ENCODE measurements around the gene YJU2. TPM values are rescaled to one million over a fixed set of nuclear protein-coding genes. Genes with fewer than 3 reads are reported as not detected.
"Not testable (repeated sequence)": the region's sequence is repeated elsewhere in the genome, so short reads cannot be mapped to it uniquely, and the experiment has no call there.

YJU2 gene
- polyA plus RNA-seq, 1 donor from 2014 or later: 32.6 TPM

DNA sequence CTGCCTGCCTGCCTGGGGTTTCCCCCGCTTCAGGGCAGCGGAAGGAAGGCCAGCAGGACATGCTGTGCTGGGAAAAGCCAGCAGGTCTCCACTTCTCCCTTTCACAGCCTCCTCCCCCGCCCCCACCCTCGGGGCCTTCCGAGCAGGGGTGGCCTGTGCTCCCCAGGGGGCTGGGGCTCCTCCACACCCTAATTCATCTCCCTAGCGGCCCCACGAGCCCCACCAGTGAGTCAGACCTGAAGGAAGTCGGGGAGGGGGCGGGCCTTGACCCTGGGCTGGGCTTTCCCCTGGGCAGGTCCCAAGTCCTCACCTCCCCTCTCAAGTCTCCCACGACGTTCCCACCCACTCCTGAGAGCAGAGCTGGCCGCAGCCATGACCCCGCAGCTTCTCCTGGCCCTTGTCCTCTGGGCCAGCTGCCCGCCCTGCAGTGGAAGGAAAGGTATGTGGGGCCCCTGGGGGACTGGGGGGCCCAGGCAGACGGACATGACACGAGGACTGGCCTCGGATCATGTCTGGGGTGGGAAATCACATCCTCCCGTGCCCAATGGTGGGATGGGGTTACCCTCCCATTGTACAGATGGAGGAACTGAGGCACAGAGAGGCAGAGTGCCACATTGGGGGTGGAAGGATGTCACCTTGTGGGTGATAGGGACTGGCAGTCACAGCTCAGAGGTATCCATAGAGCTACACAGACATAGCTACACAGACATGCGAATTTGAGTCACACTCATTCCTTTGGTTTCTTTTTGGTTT lies 17.5 kb upstream of the YJU2 start, which contains the start of gene EBI3:
TSS of gene EBI3 (plus strand) at position 345 of the 753 bp plus-strand sequence. CDS start at position 373, 28 bp downstream.
- no peaks in the 10 kb centered on the region for H3K79me2 ChIP-seq (replicated peaks; ENCODE audit: insufficient read depth, low read length)
- H3K27ac ChIP-seq (ENCODE audit: low read length): no peak within 1 kb of the TSS
- H3K4me3 ChIP-seq (ENCODE audit: low read length): no peak within 1 kb of the TSS
- H3K36me3 ChIP-seq (ENCODE audit: insufficient read depth, low read length): no peaks in the 10 kb centered on the region
- no peak within 1 kb of the TSS for H3K9ac ChIP-seq (ENCODE audit: low read length)
- no peaks in the 10 kb centered on the region for H4K20me1 ChIP-seq (ENCODE audit: insufficient read depth)
- no peak within 1 kb of the TSS for H2AFZ ChIP-seq (ENCODE audit: low read depth, low read length)
- no peaks in the 10 kb centered on the region for H3F3A ChIP-seq (ENCODE audit: insufficient read depth, low read length, poor library complexity, severe bottlenecking)
- H3K4me2 ChIP-seq (ENCODE audit: low read length): no peak within 1 kb of the TSS
- no peaks in the 10 kb centered on the region for H3K9me2 ChIP-seq (ENCODE audit: insufficient read depth, low read length)
- no peaks in the 10 kb centered on the region for H3K9me3 ChIP-seq (ENCODE audit: low read length)
- no peaks in the 10 kb centered on the region for H3K27me3 ChIP-seq (ENCODE audit: insufficient read depth, low read depth, low read length)
- TF ChIP-seq EP300 (conservative IDR thresholded peaks at IDR 0.05; ENCODE audit: poor library complexity, severe bottlenecking) (no peak), TAF1 (IDR thresholded peaks at IDR 0.05; ENCODE audit: low read depth) (no peak), MXI1 (conservative IDR thresholded peaks at IDR 0.05; ENCODE audit: poor library complexity, severe bottlenecking) (no peak), SMC3 (conservative IDR thresholded peaks at IDR 0.05; ENCODE audit: poor library complexity) (no peak), EZH2 (IDR thresholded peaks at IDR 0.05; ENCODE audit: borderline replicate concordance, insufficient read depth, low read length, poor library complexity, severe bottlenecking) (no peak), RAD21 (conservative IDR thresholded peaks at IDR 0.05) (no peak), POLR2AphosphoS5 (IDR thresholded peaks at IDR 0.05) (no peak)
- TF ChIP-seq, protein P1, sequence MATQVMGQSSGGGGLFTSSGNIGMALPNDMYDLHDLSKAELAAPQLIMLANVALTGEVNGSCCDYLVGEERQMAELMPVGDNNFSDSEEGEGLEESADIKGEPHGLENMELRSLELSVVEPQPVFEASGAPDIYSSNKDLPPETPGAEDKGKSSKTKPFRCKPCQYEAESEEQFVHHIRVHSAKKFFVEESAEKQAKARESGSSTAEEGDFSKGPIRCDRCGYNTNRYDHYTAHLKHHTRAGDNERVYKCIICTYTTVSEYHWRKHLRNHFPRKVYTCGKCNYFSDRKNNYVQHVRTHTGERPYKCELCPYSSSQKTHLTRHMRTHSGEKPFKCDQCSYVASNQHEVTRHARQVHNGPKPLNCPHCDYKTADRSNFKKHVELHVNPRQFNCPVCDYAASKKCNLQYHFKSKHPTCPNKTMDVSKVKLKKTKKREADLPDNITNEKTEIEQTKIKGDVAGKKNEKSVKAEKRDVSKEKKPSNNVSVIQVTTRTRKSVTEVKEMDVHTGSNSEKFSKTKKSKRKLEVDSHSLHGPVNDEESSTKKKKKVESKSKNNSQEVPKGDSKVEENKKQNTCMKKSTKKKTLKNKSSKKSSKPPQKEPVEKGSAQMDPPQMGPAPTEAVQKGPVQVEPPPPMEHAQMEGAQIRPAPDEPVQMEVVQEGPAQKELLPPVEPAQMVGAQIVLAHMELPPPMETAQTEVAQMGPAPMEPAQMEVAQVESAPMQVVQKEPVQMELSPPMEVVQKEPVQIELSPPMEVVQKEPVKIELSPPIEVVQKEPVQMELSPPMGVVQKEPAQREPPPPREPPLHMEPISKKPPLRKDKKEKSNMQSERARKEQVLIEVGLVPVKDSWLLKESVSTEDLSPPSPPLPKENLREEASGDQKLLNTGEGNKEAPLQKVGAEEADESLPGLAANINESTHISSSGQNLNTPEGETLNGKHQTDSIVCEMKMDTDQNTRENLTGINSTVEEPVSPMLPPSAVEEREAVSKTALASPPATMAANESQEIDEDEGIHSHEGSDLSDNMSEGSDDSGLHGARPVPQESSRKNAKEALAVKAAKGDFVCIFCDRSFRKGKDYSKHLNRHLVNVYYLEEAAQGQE (IDR thresholded peaks at IDR 0.05; ENCODE audit: borderline replicate concordance): no peak
- TF ChIP-seq, protein P2, sequence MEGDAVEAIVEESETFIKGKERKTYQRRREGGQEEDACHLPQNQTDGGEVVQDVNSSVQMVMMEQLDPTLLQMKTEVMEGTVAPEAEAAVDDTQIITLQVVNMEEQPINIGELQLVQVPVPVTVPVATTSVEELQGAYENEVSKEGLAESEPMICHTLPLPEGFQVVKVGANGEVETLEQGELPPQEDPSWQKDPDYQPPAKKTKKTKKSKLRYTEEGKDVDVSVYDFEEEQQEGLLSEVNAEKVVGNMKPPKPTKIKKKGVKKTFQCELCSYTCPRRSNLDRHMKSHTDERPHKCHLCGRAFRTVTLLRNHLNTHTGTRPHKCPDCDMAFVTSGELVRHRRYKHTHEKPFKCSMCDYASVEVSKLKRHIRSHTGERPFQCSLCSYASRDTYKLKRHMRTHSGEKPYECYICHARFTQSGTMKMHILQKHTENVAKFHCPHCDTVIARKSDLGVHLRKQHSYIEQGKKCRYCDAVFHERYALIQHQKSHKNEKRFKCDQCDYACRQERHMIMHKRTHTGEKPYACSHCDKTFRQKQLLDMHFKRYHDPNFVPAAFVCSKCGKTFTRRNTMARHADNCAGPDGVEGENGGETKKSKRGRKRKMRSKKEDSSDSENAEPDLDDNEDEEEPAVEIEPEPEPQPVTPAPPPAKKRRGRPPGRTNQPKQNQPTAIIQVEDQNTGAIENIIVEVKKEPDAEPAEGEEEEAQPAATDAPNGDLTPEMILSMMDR (IDR thresholded peaks at IDR 0.05; ENCODE audit: poor library complexity, severe bottlenecking): no peak

- H3F3A ChIP-seq (ENCODE audit: insufficient read depth, low read length, poor library complexity, severe bottlenecking); H3K9me2 ChIP-seq (ENCODE audit: insufficient read depth, low read length); H3K9ac ChIP-seq (ENCODE audit: low read length); H4K20me1 ChIP-seq (ENCODE audit: insufficient read depth); H2AFZ ChIP-seq (ENCODE audit: low read depth, low read length); H3K79me2 ChIP-seq (replicated peaks; ENCODE audit: insufficient read depth, low read length); H3K4me3 ChIP-seq (ENCODE audit: low read length); H3K36me3 ChIP-seq (ENCODE audit: insufficient read depth, low read length); H3K9me3 ChIP-seq (ENCODE audit: low read length); H3K4me2 ChIP-seq (ENCODE audit: low read length); H3K27ac ChIP-seq (ENCODE audit: low read length); H3K27me3 ChIP-seq (ENCODE audit: insufficient read depth, low read depth, low read length): not testable (repeated sequence)
Measured at GRCh38 chr19:4230237-4230636, 16.6 kb upstream of the YJU2 start.

GRCh38 chr19:4231521-4231920 lies 15.4 kb upstream of the YJU2 start:
- H3K27ac ChIP-seq (ENCODE audit: low read length); H3K9me2 ChIP-seq (ENCODE audit: insufficient read depth, low read length); H3K36me3 ChIP-seq (ENCODE audit: insufficient read depth, low read length); H3F3A ChIP-seq (ENCODE audit: insufficient read depth, low read length, poor library complexity, severe bottlenecking); H3K9me3 ChIP-seq (ENCODE audit: low read length); H3K79me2 ChIP-seq (replicated peaks; ENCODE audit: insufficient read depth, low read length); H3K27me3 ChIP-seq (ENCODE audit: insufficient read depth, low read depth, low read length); H2AFZ ChIP-seq (ENCODE audit: low read depth, low read length); H3K4me2 ChIP-seq (ENCODE audit: low read length); H3K9ac ChIP-seq (ENCODE audit: low read length); H3K4me3 ChIP-seq (ENCODE audit: low read length); H4K20me1 ChIP-seq (ENCODE audit: insufficient read depth): not testable (repeated sequence)

DNA sequence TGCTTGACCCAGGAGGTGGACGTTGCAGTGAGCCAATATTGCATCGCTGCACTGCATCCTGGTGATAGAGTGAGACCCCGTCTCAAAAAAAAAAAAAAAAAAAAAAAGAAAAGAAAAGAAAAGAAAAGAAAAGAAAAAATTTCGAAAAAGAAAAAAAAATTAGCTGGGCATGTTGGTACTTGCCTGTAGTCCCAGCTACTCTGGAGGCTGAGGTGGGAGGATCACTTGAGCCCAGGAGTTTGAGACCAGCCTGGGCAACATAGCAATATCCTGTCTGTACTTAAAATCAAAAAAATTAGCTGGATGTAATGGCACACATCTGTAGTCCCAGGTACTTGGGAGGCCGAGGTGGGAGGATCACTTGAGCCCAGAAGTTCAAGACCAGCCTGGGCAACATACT lies 14.7 kb upstream of the YJU2 start:
- not testable (repeated sequence) for H3K27me3 ChIP-seq (ENCODE audit: insufficient read depth, low read depth, low read length); H3K9ac ChIP-seq (ENCODE audit: low read length); H3K4me2 ChIP-seq (ENCODE audit: low read length)

More for the DNA sequence above, 14.7 kb upstream of the YJU2 start:
- H2AFZ ChIP-seq (ENCODE audit: low read depth, low read length); H3K9me3 ChIP-seq (ENCODE audit: low read length); H3K4me3 ChIP-seq (ENCODE audit: low read length); H3K27ac ChIP-seq (ENCODE audit: low read length); H4K20me1 ChIP-seq (ENCODE audit: insufficient read depth); H3K36me3 ChIP-seq (ENCODE audit: insufficient read depth, low read length); H3F3A ChIP-seq (ENCODE audit: insufficient read depth, low read length, poor library complexity, severe bottlenecking); H3K9me2 ChIP-seq (ENCODE audit: insufficient read depth, low read length); H3K79me2 ChIP-seq (replicated peaks; ENCODE audit: insufficient read depth, low read length): not testable (repeated sequence)
